GM12878 (cell line): ENCODE data around the gene YY1. TPM values are rescaled to one million over a fixed set of nuclear protein-coding genes. Genes with fewer than 3 reads are reported as not detected.
"Not testable (repeated sequence)": the region's sequence is repeated elsewhere in the genome, so short reads cannot be mapped to it uniquely, and the experiment has no call there.

Experiments used
- ATAC-seq: fragments of 200-7000 bp; cut with Tn5 transposase; 3 replicates; pipeline ENCODE4 v1.9.1; 2020; ENCODE audit warnings: mild to moderate bottlenecking, moderate library complexity
- BruUV-seq: library from RNA; stranded (reverse); fragments of 400-500 nt; replicated peaks from 2 replicates; lab custom pipeline; 2021; lab: Mats Ljungman, UMichigan
- CTCF ChIA-PET: fragments of 300-600 bp; sonication (Branson Sonifier 250); formaldehyde crosslinking; extraction: SDS; loops from one replicate; lab custom pipeline; 2021; ENCODE audit warnings: inconsistent platforms; lab: Yijun Ruan, JAX
- POLR2A ChIA-PET: fragments of 350-600 bp; formaldehyde crosslinking; extraction: SDS; loops from one replicate; lab custom pipeline; 2021; ENCODE audit warnings: inconsistent platforms; lab: Charles Lee
- RAD21 ChIA-PET: fragments of 300-600 bp; sonication (Branson Sonifier 250); formaldehyde crosslinking; loops from one replicate; lab custom pipeline; 2023; ENCODE audit warnings: antibody characterized with exemption; ENCODE audit not compliant: unreplicated experiment; lab: Charles Lee
- SMC1A ChIA-PET: fragments of 300-600 bp; sonication (Branson Sonifier 250); formaldehyde crosslinking; loops from one replicate; lab custom pipeline; 2023; ENCODE audit not compliant: unreplicated experiment, uncharacterized antibody; lab: Charles Lee
- DNase-seq: peaks from one replicate; pipeline ENCODE4 v3.0.0-alpha.2; 2011; ENCODE audit warnings: low read depth, low spot score
- FAIRE-seq: peaks from 3 replicates; lab custom pipeline; 2011; peaks lifted over from hg19 to GRCh38; lab: Jason Lieb, UNC
- H2AFZ ChIP-seq: 2 replicates; pipeline ENCODE4 v1.6.0; 2011; ENCODE audit warnings: low read depth, low read length, control low read depth; ENCODE audit not compliant: control insufficient read depth
- H3K27ac ChIP-seq: 2 replicates; pipeline ENCODE4 v1.5.1; 2011; ENCODE audit warnings: control low read depth; ENCODE audit not compliant: control insufficient read depth, insufficient read depth
- H3K27me3 ChIP-seq, 2 experiments: replicated peaks in 1 of 2; 2 replicates each; pipeline versions ENCODE4 v1.6.0 to v1.6.1; 2011; ENCODE audit warnings: low read length in 1 of 2; ENCODE audit not compliant: control insufficient read depth in 2 of 2, insufficient read depth in 2 of 2
- H3K36me3 ChIP-seq, 2 experiments: 2 replicates each; pipeline ENCODE4 v1.5.1; 2011; ENCODE audit warnings: low read length in 1 of 2; ENCODE audit not compliant: control insufficient read depth in 2 of 2, insufficient read depth in 2 of 2
- H3K4me1 ChIP-seq: 2 replicates; pipeline ENCODE4 v1.6.1; 2011; ENCODE audit warnings: mild to moderate bottlenecking, low read length, moderate library complexity, mixed read lengths; ENCODE audit not compliant: control insufficient read depth, insufficient read depth
- H3K4me2 ChIP-seq: 2 replicates; pipeline ENCODE4 v1.6.0; 2011; ENCODE audit warnings: control low read depth; ENCODE audit not compliant: control insufficient read depth, insufficient read depth
- H3K4me3 ChIP-seq: fragments of 200-600 bp; sonication (generic); 2 replicates; pipeline ENCODE4 v1.5.1; 2016
- H3K79me2 ChIP-seq: 2 replicates; pipeline ENCODE4 v1.6.0; 2011; ENCODE audit warnings: low read length; ENCODE audit not compliant: control insufficient read depth, insufficient read depth
- H3K9ac ChIP-seq: 2 replicates; pipeline ENCODE4 v1.8.0; 2011; ENCODE audit warnings: low read length, control low read depth, mixed read lengths; ENCODE audit not compliant: control insufficient read depth, insufficient read depth
- H3K9me3 ChIP-seq: replicated peaks from 3 replicates; pipeline ENCODE4 v1.5.1; 2011; ENCODE audit warnings: mild to moderate bottlenecking, low read length; ENCODE audit not compliant: control insufficient read depth, insufficient read depth
- H4K20me1 ChIP-seq: 2 replicates; pipeline ENCODE4 v1.6.0; 2011; ENCODE audit not compliant: control insufficient read depth, insufficient read depth
- E2F4 ChIP-seq: IDR thresholded peaks from 2 replicates; pipeline ENCODE4 v1.6.1; 2012; ENCODE audit warnings: low read depth, low read length, improper control_type of control experiment
- ZNF217 ChIP-seq: fragments of 450-650 bp; IDR thresholded peaks from 2 replicates; pipeline ENCODE4 v1.6.1; 2017; ENCODE audit warnings: antibody characterized with exemption, mild to moderate bottlenecking
- WGBS: methylation state at CpG from one replicate; pipeline ENCODE4 v1.1.6; 2016; ENCODE audit warnings: low lambda C conversion rate; ENCODE audit not compliant: insufficient replicate concordance, insufficient coverage; ENCODE audit errors: missing lambda C conversion rate; 5-methylcytosine and 5-hydroxymethylcytosine counted together
- in situ Hi-C: fragments of 300-500 bp; cut with MboI; formaldehyde crosslinking; loops from 9 replicates; pipeline ENCODE4 v1.14.3; 2018; ENCODE audit warnings: mixed read lengths
- intact Hi-C: fragments of 100-400 bp; cut with micrococcal nuclease; formaldehyde crosslinking; loops from one replicate; pipeline ENCODE4 v1.14.2; 2022; ENCODE audit not compliant: unreplicated experiment
- polyA plus RNA-seq, 11 experiments: library from polyadenylated mRNA; depleted of rRNA in 4 of 11; unstranded in 6 of 11; stranded (reverse) in 5 of 11; fragments of >200 nt; fragmentation: Nextera tagmentation in 4 of 11; fragmentation: Illumina TruSeq in 1 of 11; extraction: Ambion mirVana in 4 of 11; extraction: Trizol in 1 of 11; gene quantifications; 1 replicate in 1 of 11; 2 replicates in 10 of 11; pipeline versions ENCODE4 v1.2.1 to v1.2.3, GENCODE V29; 2011 to 2016; ENCODE audit warnings: inconsistent platforms in 2 of 11, missing spikeins in 2 of 11, low read depth in 1 of 11
- total RNA-seq, 4 experiments: library from RNA; depleted of rRNA in 3 of 4; stranded (reverse); fragments of >200 nt in 3 of 4; fragmentation: Illumina TruSeq in 1 of 4; extraction: Trizol in 1 of 4; gene quantifications; 2 replicates each; pipeline versions ENCODE4 v1.2.1 to v1.2.3, GENCODE V29; 2013 to 2021

YY1 gene
- total and polyA plus RNA-seq, 10 of the 15 experiments (the other 5 are each of a cell fraction or from before 2014, with no cell fraction given), result 23.7 to 74.0 (median 39.9) TPM

- TF ChIP-seq E2F4 (no peak), ZNF217 (no peak)
- TF ChIP-seq, all 136 proteins: peak for 0
Observed at GRCh38 chr14:100282766-100283419, 43.9 kb downstream of the YY1 start (continued).

- H3K4me3 ChIP-seq, H3K27ac ChIP-seq, H3K4me1 ChIP-seq, H3K4me2 ChIP-seq, H3K9me3 ChIP-seq, H3K9ac ChIP-seq, H4K20me1 ChIP-seq, BruUV-seq, intact Hi-C loops, DNase-seq, H3K36me3 ChIP-seq, FAIRE-seq, H3K27me3 ChIP-seq, ATAC-seq, H2AFZ ChIP-seq: not testable (repeated sequence)
- SMC1A ChIA-PET, result interaction anchor here (0.6 to 2.8 kb wide), 3 partner anchors 10 to 94 kb away, joined by 3 to 11 read pairs (median 5); no protein-coding TSS in a partner anchor
- 98% methylated on average over 9 of the region's 9 CpGs for WGBS
- peaks cover 11% of the 10 kb centered on the region for H3K79me2 ChIP-seq
- CTCF ChIA-PET, result interaction anchor here (0.8 to 5.3 kb wide), 13 partner anchors 11 to 108 kb away, joined by 3 to 50 read pairs (median 4); partner anchors contain the start of gene WDR25
- in situ Hi-C loops, result loop anchor here (10.0 kb wide), 1 partner anchor 361 kb away; no protein-coding TSS in a partner anchor
- POLR2A ChIA-PET, result interaction anchor here (0.5 to 1.2 kb wide), 5 partner anchors 14 to 1480 kb away, joined by 3 to 7 read pairs (median 4); no protein-coding TSS in a partner anchor
- RAD21 ChIA-PET, result interaction anchor here (0.8 to 1.5 kb wide), 2 partner anchors 43 to 94 kb away, joined by 5 read pairs; no protein-coding TSS in a partner anchor
Observed at GRCh38 chr14:100283436-100283835, 44.5 kb downstream of the YY1 start.
